Measurements from ENCODE around the gene RASGRP2. TPM values are rescaled to one million over a fixed set of nuclear protein-coding genes. Genes with fewer than 3 reads are reported as not detected.
"Not testable (repeated sequence)": the region's sequence is repeated elsewhere in the genome, so short reads cannot be mapped to it uniquely, and the experiment has no call there.

RASGRP2 gene
- polyA plus RNA-seq, 3 donors from 2014 or later = 142 to 165 (median 154) TPM

- no peaks in the 10 kb centered on the region for H3K36me3 Mint-ChIP-seq
- H3K9me3 Mint-ChIP-seq = no peaks in the 10 kb centered on the region
- DNase-seq = peak in 1 of 3 donors; percentile 23
- H3K4me3 Mint-ChIP-seq = no peak overlapping the region
- peaks cover 12 to 16% of the 10 kb centered on the region in 2 donors for H3K4me1 Mint-ChIP-seq
- H3K27me3 Mint-ChIP-seq (ENCODE audit: low read depth in 3 of 3) = peaks cover 17 to 38% (median 31%) of the 10 kb centered on the region in 3 donors
- H3K27ac Mint-ChIP-seq = no peak overlapping the region
Measured at GRCh38 chr11:64713016-64713707, 30.8 kb downstream of the RASGRP2 start.

- peak overlapping the region in 4 of 5 donors; percentile 42 to 58 (median 54) for H3K4me3 Mint-ChIP-seq
- peaks cover 17 to 39% (median 34%) of the 10 kb centered on the region in 3 donors for H3K27me3 Mint-ChIP-seq (ENCODE audit: low read depth in 3 of 3)
- peaks cover 12 to 16% of the 10 kb centered on the region in 2 donors for H3K4me1 Mint-ChIP-seq
- DNase-seq = no peak
- peak overlapping the region in 1 of 6 donors; percentile 40 for H3K27ac Mint-ChIP-seq
- H3K9me3 Mint-ChIP-seq = no peaks in the 10 kb centered on the region
- H3K36me3 Mint-ChIP-seq = no peaks in the 10 kb centered on the region
Measured at GRCh38 chr11:64712430-64713015, 31.4 kb downstream of the RASGRP2 start.

- Mint-ChIP-seq H3K4me3 (peak overlapping the region; percentile 42 to 58 (median 53)), H3K36me3 (no peaks in the 10 kb centered on the region), H3K9me3 (no peaks in the 10 kb centered on the region), H3K27ac (peak overlapping the region in 1 of 6 donors; percentile 40), H3K4me1 (peaks cover 12 to 16% of the 10 kb centered on the region in 2 donors), H3K27me3 (ENCODE audit: low read depth in 3 of 3) (peaks cover 16 to 38% (median 34%) of the 10 kb centered on the region in 3 donors)
- no peak for DNase-seq
Measured at GRCh38 chr11:64711956-64712362, 32.0 kb downstream of the RASGRP2 start.

- Mint-ChIP-seq H3K27me3 (ENCODE audit: low read depth in 3 of 3) (peaks cover 16 to 41% (median 34%) of the 10 kb centered on the region in 3 donors), H3K9me3 (peaks cover 0 to 1% (median 0%) of the 10 kb centered on the region in 6 donors), H3K36me3 (no peaks in the 10 kb centered on the region), H3K4me3 (peak overlapping the region in 3 of 5 donors; percentile 42 to 58 (median 53)), H3K4me1 (peaks cover 12 to 16% of the 10 kb centered on the region in 2 donors), H3K27ac (no peak overlapping the region)
- no peak for DNase-seq
Measured at GRCh38 chr11:64711138-64711955, 32.6 kb downstream of the RASGRP2 start.

- Mint-ChIP-seq H3K36me3 (no peaks in the 10 kb centered on the region), H3K27me3 (ENCODE audit: low read depth in 3 of 3) (peaks cover 16 to 45% (median 34%) of the 10 kb centered on the region in 3 donors), H3K4me1 (peaks cover 12 to 16% of the 10 kb centered on the region in 2 donors), H3K4me3 (peak overlapping the region in 1 of 5 donors; percentile 54), H3K9me3 (peaks cover 0 to 1% (median 0%) of the 10 kb centered on the region in 6 donors), H3K27ac (no peak overlapping the region)
- no peak for DNase-seq
Measured at GRCh38 chr11:64710418-64711137, 33.4 kb downstream of the RASGRP2 start.

GRCh38 chr11:64705501-64705900 lies 38.4 kb downstream of the RASGRP2 start:
- DNase-seq = no peak
- no peak overlapping the region for H3K27ac Mint-ChIP-seq
- H3K4me3 Mint-ChIP-seq = no peak overlapping the region
- peaks cover 4 to 29% (median 15%) of the 10 kb centered on the region in 3 donors for H3K27me3 Mint-ChIP-seq (ENCODE audit: low read depth in 3 of 3)
- H3K9me3 Mint-ChIP-seq = peaks cover 0 to 1% (median 0%) of the 10 kb centered on the region in 6 donors
- no peaks in the 10 kb centered on the region for H3K36me3 Mint-ChIP-seq
- peaks cover 0 to 2% of the 10 kb centered on the region in 2 donors for H3K4me1 Mint-ChIP-seq

- no peaks in the 10 kb centered on the region for H3K36me3 Mint-ChIP-seq
- peaks cover 0 to 1% (median 0%) of the 10 kb centered on the region in 6 donors for H3K9me3 Mint-ChIP-seq
- H3K4me1 Mint-ChIP-seq = peaks cover 0 to 2% of the 10 kb centered on the region in 2 donors
- no peak for DNase-seq
- H3K4me3 Mint-ChIP-seq = no peak overlapping the region
- H3K27me3 Mint-ChIP-seq (ENCODE audit: low read depth in 3 of 3) = peaks cover 4 to 23% (median 20%) of the 10 kb centered on the region in 3 donors
- H3K27ac Mint-ChIP-seq = no peak overlapping the region
Measured at GRCh38 chr11:64703048-64703447, 40.9 kb downstream of the RASGRP2 start.

- H3K9me3 Mint-ChIP-seq, H3K4me1 Mint-ChIP-seq, H3K27ac Mint-ChIP-seq, H3K36me3 Mint-ChIP-seq, DNase-seq, H3K4me3 Mint-ChIP-seq: not testable (repeated sequence)
- H3K27me3 Mint-ChIP-seq (ENCODE audit: low read depth in 3 of 3) = peaks cover 4 to 22% (median 17%) of the 10 kb centered on the region in 3 donors
Measured at GRCh38 chr11:64701956-64702355, 42.0 kb downstream of the RASGRP2 start.

- Mint-ChIP-seq H3K4me1 (no peaks in the 10 kb centered on the region), H3K9me3 (no peaks in the 10 kb centered on the region), H3K4me3 (no peak overlapping the region), H3K27ac (no peak overlapping the region), H3K27me3 (ENCODE audit: low read depth in 3 of 3) (peaks cover 0 to 14% (median 9%) of the 10 kb centered on the region in 3 donors), H3K36me3 (no peaks in the 10 kb centered on the region)
- no peak for DNase-seq
Measured at GRCh38 chr11:64698427-64698826, 45.5 kb downstream of the RASGRP2 start.

- no peak overlapping the region for H3K27ac Mint-ChIP-seq
- no peaks in the 10 kb centered on the region for H3K4me1 Mint-ChIP-seq
- no peak overlapping the region for H3K4me3 Mint-ChIP-seq
- H3K36me3 Mint-ChIP-seq = no peaks in the 10 kb centered on the region
- no peaks in the 10 kb centered on the region for H3K9me3 Mint-ChIP-seq
- peaks cover 0 to 16% (median 9%) of the 10 kb centered on the region in 3 donors for H3K27me3 Mint-ChIP-seq (ENCODE audit: low read depth in 3 of 3)
- no peak for DNase-seq
Measured at GRCh38 chr11:64697663-64698375, 46.1 kb downstream of the RASGRP2 start.

- Mint-ChIP-seq H3K9me3 (no peaks in the 10 kb centered on the region), H3K27me3 (ENCODE audit: low read depth in 3 of 3) (peaks cover under 1 to 18% (median 9%) of the 10 kb centered on the region in 3 donors), H3K4me1 (no peaks in the 10 kb centered on the region), H3K4me3 (no peak overlapping the region), H3K36me3 (no peaks in the 10 kb centered on the region), H3K27ac (no peak overlapping the region)
- no peak for DNase-seq
Measured at GRCh38 chr11:64696045-64696444, 47.9 kb downstream of the RASGRP2 start.

- no peaks in the 10 kb centered on the region for H3K9me3 Mint-ChIP-seq
- no peak overlapping the region for H3K27ac Mint-ChIP-seq
Measured at GRCh38 chr11:64695548-64695947, 48.4 kb downstream of the RASGRP2 start.

More at GRCh38 chr11:64695548-64695947, 48.4 kb downstream of the RASGRP2 start:
- Mint-ChIP-seq H3K27me3 (ENCODE audit: low read depth in 3 of 3) (peaks cover 3 to 18% (median 10%) of the 10 kb centered on the region in 3 donors), H3K4me3 (no peak overlapping the region), H3K4me1 (no peaks in the 10 kb centered on the region), H3K36me3 (no peaks in the 10 kb centered on the region)
- DNase-seq = no peak

Measured in immature natural killer cell (primary cell).